Renal cortex interstitium (tissue), 11 donors: ENCODE results near the gene XYLT1. TPM values are rescaled to one million over a fixed set of nuclear protein-coding genes. Genes with fewer than 3 reads are reported as not detected.

Source experiments
- DNase-seq, 11 donors: peaks; one replicate each; pipeline ENCODE4 v3.0.0-alpha.2; 2013; ENCODE audit warnings: low read depth in 9 of 11, low spot score in 4 of 11; ENCODE audit errors: extremely low read depth in 1 of 11
- polyA plus RNA-seq, 3 donors: library from polyadenylated mRNA; unstranded; fragments of 120-200 nt; gene quantifications; one replicate each; pipeline ENCODE4 v1.2.1, GENCODE V29; 2013; ENCODE audit not compliant: insufficient read length in 3 of 3

The XYLT1 gene
- polyA plus RNA-seq, 3 donors = 6.8 to 10.5 (median 7.8) TPM

DNA sequence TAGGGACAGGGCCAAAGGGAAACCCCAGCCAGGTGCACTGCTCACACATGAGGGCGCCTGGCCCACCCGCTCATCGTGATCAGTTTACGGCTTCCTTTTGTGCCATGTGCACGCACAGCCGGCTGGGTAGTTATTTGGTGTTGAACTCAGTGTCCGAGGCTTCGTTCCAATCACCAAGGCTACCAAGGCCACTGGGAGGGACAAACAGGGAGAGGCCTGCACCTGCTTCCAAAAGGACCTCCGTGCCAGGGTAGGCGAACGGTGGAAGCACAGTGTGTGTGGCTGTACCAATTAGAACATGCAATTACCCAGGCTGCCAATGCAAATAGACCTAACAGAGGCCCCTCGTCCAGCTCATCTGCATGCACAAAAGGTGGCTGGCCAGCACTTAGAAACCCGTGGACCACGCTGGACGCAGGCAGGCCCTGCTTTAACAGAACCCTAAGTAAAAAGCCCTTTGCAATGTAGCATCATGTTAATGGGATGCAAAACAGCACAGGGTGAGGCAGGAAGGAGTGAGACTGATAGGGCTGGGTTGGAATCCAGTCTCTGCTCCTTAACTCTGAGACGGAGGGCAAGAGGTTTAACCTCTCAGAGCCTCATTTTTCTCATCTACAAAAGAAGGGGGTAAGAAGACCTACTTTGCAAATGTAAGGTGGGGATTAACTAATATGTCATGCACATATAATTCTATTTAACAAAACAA lies 204.0 kb downstream of the XYLT1 start:
- DNase-seq = no peak

DNA sequence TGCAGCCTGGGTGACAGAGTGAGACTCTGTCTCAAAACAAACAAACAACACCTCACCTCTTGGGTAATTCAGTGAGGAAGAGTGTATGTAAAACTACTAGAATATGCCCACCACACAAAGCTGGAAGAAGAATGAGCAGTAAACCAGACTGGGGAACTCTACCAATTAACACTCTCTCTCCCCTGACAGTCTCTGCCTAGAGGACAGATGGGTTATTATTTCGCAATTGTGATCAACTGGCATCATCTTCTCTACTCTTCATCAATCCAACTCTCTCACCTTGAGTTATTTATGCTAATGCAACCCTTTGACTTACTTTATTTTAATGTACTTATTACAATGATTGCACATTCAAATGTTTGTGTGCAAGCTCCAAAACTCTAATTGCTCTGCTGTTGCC lies 205.6 kb downstream of the XYLT1 start:
- no peak for DNase-seq

DNA sequence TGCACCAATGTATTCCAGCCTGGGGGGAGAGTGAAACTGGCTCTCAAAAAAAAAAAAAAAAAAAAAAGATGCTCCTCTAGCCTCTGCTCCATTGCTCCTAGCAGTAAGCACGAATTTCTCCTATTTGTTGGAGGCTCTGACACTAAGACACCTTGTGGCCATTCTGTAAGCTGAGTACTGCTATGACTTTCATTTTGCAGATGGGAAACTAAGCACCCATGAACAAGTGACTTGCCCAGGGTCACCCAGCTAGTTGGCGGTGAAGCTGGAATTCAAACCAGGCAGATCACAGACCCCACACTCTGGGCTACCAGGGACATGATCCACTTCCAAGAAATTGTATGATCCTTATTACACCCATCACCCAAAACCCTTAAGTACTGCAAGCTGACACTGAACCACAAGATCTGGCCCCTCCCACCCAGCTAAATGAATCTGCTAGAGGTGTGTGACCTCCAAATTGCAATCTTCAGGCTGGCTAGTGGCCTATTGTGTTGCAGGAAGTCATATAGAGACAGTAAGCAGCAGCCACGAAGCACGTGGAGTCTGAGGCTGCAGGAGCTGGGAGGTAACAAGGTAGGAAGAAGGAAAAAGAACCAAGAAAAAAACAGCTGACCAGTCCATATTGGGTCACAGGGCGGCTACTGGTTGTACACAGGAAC lies 209.4 kb downstream of the XYLT1 start:
- DNase-seq = no peak

DNA sequence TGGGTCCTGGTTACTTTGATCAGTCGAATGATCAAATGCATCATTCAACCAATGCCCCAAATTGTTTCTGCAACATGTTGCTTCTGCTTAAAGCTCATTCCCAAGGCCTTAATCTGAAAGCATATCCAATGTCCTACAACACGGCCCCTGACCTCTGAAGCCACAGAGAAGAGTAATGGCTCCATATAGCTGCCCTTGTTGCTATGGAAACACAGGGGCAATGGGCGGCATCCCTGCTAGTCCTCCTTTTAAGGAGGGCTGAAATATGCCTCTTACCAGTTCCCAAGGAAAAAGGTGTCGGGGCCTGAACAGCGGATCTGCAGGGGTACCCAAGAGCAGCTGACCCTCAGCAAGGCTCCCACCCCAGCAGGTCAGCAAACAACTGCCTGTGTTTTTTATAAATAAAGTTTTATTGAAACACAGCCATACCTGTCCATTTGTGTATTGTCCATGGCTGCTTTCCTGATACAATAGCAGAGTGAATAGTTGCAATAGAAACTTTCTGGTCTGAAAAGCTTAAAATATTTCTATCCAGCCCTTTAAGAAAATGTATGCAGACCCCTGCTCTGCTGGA lies 210.4 kb downstream of the XYLT1 start:
- no peak for DNase-seq

DNA sequence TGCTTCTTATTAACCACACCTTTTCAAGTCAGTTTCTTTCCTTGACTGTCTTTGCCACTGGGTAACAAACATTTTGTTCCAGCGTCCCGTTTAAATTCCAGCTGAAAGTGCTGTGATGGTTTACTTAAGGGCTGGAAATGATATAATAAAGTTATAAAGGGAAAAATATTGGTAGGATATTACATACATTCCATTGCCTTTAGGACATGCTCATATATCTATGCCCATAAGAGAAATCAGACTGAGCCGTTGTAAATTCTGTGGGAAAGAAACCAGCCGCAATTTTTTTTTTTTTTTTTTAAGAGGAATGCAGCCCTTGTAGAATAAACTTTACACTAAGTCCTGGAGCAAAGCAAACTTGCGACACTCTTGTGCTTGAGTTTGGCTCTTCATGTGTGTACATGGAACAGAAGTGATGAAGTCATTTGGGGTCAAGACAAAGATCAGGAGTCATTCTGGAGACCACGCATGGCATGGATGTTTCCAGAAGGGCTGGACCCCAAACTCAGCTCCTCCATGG lies 210.9 kb downstream of the XYLT1 start:
- no peak for DNase-seq

DNA sequence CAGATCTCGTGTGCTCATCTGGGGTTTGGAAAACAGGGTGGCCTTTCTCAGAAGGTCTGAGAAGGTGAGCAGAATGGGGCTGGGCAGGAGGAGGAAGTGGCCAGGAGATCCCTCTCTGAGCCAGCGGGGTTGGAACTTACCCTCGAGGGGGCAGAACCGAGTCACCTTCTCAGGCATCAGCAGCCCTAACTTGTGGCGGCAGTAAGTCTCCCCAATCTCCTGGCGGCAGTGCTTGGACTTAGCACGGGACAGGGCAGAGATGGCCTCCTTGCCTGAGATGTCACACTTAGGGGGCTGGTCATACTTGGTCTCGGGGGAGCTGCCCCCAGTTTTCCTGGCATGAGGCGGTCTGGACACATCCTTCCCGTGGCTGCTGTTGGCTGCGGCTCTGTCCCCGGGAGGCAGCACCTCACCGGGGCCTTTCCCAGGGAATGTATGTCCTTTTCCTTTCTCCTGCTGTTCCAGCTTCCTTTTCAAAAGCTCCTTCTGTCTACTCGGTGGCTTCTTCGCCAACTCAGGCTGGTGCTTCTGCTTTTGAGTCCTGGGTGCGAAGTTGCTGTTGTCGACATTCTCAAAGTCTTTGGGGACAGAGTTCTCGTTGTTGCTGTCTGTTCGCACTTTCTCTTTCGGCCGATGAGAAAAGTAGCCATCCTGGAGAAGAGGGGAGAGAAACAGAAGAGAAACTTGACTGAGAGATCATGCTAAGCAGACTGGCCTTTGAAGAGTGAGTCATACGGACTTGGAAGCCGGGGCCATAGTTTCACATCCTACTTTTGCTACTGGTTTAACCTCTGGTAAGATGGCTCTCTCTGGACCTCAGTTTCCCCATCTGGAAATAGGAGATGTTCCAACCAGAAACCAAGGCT lies 211.7 kb downstream of the XYLT1 start:
- DNase-seq = no peak

DNA sequence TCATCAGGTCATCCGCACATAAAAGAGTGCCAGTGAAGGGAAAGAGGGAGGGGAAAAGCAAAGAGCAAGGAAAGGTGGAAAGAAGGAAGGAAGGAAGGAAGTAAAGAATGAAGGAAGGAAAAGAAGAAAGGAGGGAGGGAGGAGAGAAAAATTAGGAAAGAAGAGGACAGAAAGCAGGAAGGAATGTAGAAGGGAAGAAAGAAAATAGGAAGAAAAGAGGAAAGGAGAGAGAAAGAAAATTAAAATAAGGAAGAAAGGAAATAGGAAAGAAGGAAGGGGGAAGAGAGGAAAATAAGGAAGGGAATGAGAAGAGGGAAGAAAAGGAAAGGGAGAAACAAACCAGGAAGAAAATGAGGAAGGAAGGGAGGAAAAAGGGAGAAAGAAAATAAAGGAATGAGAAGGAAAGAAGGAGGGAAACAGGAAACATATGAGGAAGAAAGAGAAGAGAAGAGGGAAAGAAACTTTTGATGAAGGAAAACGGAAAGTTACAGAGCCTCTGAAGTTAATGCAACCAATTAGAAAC lies 212.6 kb downstream of the XYLT1 start:
- DNase-seq = no peak

DNA sequence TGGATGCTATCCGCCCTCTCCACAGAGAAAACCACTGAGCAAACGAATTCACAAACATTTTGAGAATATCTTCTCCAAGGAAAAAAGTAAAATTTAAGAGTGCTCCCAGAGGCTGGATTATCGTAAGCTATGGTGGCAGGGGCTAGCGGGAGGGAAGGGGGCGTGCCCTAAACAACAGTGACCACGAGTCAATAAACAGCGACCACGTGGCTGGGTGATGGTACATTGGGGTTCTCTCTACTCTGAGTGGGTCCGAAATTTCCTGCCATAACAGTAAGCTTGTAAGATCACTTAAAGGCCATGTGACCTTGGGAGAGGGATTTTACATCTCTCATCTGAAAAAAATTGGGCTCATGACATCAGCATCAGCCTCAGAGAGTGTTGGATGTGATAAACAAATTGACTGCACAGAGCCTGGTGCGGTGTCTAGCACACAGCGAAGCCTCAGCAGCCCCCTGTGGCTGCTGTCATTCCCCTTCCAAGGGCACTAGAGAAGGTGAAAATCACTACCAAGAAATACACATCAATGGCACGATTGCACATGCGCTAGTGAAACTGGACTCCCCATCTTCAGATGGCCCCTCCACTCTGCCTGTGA lies 213.2 kb downstream of the XYLT1 start:
- DNase-seq = no peak

DNA sequence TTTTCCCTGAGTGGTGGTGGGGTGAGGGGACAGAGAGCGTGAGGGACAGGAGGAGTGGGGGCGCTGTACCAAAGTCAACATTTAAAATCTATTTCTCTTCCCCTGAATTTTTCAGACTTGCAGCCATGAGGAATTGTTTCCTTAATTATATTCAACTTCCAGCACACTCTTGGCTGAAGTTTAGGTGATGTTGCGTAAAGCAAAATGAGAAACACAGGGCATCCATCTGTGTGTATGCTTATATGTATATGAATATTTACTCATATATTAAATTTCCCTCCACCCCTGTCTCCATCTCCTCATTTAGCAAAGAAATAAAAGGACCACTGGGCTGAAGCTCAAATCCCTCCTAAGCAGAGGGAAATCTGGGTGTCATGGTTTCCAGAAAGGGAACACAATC lies 218.1 kb downstream of the XYLT1 start:
- DNase-seq = no peak

DNA sequence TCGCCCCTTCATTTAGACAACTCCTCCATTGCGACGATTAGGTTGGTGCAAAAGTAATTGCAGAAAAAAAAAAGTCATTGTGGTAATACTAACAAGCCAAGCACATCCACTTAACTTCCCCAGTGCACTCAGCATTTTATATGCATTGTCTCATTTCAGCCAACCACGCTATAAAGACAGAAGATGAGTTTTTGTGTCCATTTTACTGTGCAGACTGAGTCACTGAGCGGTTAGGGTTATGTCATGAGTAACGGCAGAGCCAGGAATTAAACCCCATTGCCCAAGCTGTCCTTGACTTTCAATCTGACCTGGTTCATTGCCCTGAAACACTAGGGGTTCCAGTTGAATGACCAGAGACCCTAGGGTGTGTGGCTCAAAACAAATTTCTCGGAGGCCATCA lies 218.7 kb downstream of the XYLT1 start:
- DNase-seq = no peak

DNA sequence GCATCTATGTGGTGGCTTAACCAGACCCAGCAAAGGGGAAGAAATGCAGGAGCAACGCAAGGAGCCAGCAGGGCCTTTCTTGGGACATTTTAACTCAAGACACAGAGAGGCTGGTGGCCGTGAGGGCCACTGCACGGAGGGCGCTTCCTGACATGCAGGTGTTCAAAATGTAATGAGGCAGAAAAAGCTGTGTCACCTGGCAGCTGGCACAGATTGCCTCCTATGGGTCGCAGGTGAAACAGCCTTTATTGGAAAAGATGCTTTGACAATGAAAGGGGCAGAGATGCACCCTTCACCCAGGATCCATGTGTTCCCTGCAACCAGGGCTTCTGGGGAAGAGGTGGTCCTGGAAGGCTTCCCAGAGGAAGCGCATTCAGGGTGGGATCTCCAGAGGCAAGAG lies 219.3 kb downstream of the XYLT1 start:
- no peak for DNase-seq

DNA sequence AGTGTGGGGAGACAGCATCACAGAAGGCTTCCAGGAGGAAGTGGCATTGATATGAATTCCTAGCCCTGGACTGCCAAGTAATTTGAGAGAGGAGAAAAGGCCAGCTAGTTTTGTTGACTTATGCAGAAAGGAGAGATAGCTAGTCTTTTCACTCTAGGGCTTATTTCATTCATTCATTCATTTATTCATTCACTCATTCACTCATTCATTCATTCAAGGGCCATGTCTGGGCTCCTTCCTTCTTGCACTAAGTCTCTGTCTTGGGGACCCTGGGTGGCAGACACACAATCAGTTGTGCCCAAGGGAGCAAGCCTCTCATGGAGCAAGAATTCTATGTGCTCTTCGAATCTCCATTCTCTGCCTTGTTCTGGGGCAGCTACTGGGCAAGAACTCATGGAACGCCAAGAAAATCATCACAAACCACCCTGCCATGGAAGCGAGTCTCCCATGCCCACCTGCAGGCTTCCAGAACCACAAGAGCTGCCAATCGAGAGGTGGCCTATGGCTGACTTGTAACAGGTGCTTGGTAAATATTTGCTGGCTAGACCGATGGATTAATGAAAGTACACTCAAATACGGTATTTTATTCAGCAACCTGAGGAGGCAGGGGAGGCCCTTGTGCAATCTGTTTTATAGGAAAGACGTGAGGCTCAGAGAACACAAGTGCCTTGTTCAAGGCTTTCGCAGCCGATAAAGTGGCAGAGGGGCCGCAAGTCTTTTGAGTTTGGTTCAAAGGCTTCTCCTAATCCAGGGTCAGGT lies 223.6 kb downstream of the XYLT1 start:
- no peak for DNase-seq

DNA sequence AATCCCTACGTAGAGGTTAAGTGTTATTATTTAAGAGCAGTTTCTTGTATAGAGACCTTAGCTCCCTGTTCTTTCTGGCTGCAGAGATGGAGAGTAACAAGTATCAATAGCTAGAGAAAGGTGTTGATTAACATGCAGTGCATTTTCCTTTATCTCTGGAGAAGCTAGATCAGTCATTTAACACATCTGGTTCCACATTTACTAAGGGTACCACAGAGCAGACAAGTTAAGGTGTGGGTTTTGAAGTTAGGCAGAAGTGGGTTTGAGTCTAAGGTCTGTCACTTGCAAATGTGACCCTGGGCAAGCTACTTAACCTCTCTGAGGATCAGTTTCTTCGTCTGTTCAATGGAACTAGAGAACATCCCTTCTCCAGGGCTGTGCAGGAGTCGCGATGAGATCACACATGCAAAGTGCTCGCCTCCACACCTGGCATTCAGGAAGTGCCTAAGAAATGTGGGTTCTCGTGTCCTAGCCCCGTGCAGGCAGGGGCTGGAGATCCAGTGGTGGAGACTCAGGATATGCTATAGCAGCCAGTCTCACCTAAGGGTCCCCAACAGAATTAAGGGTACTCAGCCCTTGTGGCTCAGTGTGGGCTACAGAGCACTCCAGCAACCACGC lies 224.4 kb downstream of the XYLT1 start:
- no peak for DNase-seq

DNA sequence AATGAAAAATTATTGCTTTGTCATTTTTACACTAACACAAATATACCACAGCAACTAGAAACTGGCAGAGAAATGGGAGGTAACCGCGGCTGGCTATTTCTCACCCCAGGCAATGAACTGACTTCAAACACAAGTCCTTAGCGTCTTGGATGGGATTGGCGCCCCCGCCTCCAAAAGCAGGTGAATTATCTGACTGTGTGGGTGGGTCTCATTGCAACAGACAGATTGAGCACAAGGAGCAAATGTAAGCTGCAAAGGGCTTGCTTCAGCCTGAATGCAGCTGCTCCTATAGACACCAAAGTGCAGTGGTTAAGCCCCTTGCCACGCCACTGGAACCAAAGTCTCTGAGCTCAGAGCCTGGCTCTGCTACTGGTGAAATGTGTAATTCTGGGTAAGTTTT lies 225.0 kb downstream of the XYLT1 start:
- DNase-seq = no peak

DNA sequence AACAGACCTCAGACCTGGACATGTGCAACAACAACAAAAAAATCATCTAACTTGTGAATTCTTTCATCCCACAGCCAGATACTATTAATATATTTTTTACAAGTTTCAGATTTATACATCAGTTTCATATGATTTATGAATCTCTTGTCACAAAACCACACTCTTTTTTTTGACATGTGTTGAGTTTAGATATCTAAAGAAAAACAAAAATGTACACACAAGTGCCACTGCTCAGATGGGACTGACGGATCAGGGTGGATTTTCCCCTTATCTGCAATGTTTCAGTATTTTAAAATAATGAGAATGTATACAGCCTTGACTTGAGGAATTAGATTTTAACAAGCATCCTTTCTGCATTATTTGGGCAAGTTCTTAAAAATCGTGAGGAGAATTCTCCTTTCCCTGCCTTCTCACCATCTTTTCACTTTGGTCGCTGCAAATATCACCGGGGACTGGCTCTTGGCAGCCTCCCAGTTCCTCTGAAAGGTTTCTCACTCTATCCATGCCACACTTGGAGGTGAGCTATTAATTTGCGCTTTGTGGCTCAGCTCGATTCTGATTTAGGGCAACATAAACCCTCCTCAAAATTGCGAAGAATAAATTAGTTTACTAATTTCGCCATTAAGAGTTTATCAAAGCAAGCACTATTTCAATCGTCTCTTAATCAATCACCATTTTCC lies 225.7 kb downstream of the XYLT1 start:
- DNase-seq = no peak

DNA sequence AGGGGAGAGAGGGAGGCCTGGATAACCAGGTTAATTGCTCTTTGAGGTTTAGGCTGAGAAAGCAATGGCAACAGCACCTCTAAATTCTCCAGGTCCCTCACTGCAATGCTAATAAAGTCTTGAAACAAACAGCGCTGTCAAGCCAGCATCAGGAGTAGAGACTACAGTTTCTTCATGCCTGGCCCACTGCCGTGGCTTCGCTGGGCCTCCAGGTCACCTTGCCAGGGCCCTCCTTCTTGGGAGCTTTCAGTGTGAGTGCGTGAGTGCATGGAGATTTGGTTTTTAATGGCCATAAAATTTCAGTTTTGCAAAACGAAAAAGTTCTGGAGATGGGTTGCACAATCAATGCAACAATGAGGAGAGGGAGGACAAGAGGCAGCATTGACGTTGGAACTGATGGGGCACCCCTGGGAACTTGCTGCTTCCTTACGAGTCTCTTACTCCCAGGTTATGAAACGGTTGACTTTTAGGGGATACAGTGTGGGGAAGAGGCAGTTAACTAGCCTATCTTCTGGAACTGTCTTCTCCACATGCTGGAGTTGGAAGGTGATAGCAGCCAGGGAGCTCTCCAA lies 229.4 kb downstream of the XYLT1 start:
- no peak for DNase-seq
